Measurements from ENCODE around the gene DLGAP4.

DNA sequence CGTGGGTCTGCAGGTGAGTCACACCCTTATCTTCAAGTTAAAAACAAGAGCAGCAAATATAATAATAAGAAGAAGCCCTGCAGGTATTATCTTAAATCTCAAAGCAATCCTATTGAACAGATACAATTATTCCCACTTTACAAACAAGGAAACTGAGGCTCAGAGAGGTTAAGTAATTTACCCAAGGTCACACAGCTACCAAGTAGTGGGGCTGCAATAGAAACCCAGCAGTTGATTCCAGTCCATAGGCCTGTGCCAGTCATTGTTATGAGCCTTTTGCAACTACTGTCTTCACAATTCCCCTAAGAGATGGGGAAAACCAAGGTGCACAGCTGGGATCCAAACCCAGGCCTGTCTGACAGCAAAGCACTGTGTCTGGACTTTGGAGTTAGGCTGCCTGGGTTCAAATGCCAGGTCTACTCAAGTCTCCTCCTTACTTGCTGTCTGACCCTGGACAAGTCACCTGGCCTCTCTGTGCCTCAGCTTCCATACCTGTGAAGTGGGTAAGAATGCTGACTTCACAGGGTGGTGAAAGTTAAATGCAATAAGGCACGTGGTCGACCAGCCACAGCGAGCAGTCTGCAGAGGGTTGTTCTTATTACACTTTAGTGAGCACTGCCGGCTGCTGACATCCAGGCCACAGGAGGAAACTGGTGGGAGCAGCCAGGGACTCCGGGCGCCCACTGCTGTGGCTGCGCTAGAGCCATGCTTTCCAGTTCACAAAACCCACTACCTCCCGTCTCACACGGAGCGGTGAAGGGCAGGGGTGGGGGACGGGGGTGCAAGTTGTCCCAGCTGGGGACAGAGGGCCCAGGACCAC lies 241.3 kb downstream of the DLGAP4 start:
- TF ChIP-seq BHLHE40 (IDR thresholded peaks at IDR 0.05; ENCODE audit: borderline replicate concordance) = no peak
- TF ChIP-seq NFRKB (IDR thresholded peaks at IDR 0.05) = no peak
- TF ChIP-seq TARDBP (IDR thresholded peaks at IDR 0.05) = no peak
- no peak for TF ChIP-seq ELF4 (IDR thresholded peaks at IDR 0.05)
- TF ChIP-seq, protein P1, sequence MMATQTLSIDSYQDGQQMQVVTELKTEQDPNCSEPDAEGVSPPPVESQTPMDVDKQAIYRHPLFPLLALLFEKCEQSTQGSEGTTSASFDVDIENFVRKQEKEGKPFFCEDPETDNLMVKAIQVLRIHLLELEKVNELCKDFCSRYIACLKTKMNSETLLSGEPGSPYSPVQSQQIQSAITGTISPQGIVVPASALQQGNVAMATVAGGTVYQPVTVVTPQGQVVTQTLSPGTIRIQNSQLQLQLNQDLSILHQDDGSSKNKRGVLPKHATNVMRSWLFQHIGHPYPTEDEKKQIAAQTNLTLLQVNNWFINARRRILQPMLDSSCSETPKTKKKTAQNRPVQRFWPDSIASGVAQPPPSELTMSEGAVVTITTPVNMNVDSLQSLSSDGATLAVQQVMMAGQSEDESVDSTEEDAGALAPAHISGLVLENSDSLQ (IDR thresholded peaks at IDR 0.05) = no peak
- TF ChIP-seq FOXM1 (IDR thresholded peaks at IDR 0.05; ENCODE audit: borderline replicate concordance) = no peak
- TF ChIP-seq SP1 (IDR thresholded peaks at IDR 0.05) = no peak
- no peak for TF ChIP-seq SUZ12 (IDR thresholded peaks at IDR 0.05)
- TF ChIP-seq FOXA1 (IDR thresholded peaks at IDR 0.05) = no peak
- no peak for TF ChIP-seq FOXK2 (IDR thresholded peaks at IDR 0.05)
- no peak for TF ChIP-seq HDGF (IDR thresholded peaks at IDR 0.05; ENCODE audit: borderline replicate concordance)
- no peak for TF ChIP-seq ARNT (IDR thresholded peaks at IDR 0.05)
